ENCODE measurements around the gene ELK3. TPM values are rescaled to one million over a fixed set of nuclear protein-coding genes. Genes with fewer than 3 reads are reported as not detected.

ELK3 gene
- total and polyA plus RNA-seq, 10 donors: 14.5 to 92.7 (median 52.9) TPM

- Histone ChIP-seq H3K36me3 (peaks cover 0 to 61% (median 20%) of the 10 kb centered on the region in 6 donors), H3K9me3 (no peaks in the 10 kb centered on the region), H3K27ac (no peak overlapping the region), H3K4me3 (no peak overlapping the region), H3K4me1 (peaks cover 0 to 21% (median 0%) of the 10 kb centered on the region in 6 donors), H3K27me3 (replicated peaks in 1 of 7) (no peaks in the 10 kb centered on the region)
- 85 to 98% (median 92%) methylated on average over 2 of the region's 2 CpGs for WGBS, 5 donors
- intact Hi-C loops (cut with DNase I; ENCODE audit: low total_unique reads): no loop called here
- no peak for TF ChIP-seq POLR2AphosphoS5 (IDR thresholded peaks at IDR 0.05)
- TF ChIP-seq POLR2A (IDR thresholded peaks at IDR 0.05): no peak
- TF ChIP-seq, protein P1, sequence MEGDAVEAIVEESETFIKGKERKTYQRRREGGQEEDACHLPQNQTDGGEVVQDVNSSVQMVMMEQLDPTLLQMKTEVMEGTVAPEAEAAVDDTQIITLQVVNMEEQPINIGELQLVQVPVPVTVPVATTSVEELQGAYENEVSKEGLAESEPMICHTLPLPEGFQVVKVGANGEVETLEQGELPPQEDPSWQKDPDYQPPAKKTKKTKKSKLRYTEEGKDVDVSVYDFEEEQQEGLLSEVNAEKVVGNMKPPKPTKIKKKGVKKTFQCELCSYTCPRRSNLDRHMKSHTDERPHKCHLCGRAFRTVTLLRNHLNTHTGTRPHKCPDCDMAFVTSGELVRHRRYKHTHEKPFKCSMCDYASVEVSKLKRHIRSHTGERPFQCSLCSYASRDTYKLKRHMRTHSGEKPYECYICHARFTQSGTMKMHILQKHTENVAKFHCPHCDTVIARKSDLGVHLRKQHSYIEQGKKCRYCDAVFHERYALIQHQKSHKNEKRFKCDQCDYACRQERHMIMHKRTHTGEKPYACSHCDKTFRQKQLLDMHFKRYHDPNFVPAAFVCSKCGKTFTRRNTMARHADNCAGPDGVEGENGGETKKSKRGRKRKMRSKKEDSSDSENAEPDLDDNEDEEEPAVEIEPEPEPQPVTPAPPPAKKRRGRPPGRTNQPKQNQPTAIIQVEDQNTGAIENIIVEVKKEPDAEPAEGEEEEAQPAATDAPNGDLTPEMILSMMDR (IDR thresholded peaks at IDR 0.05 in 8 of 11, conservative IDR thresholded peaks at IDR 0.05 in 3 of 11): no peak
- no peak for DNase-seq
These were observed 108.6 kb downstream of the ELK3 start for GRCh38 chr12:96302687-96303310.

DNA sequence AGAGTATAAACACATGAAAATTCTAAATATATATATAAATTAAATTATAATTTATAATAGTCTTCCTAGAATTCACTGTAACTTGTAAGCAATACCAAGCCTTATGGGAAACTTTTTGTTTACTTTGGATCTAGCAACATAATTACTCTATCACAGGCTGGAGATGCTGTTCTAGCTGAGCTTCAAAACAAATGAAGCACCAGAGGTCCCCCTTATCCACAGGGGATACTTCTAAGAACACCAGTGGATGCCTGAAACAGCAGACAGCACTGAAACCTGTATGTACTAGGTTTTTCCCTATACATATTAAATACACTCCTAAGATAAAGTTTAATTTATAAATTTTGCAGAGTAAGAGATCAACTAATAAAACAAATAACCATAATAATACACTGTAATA, 109.5 kb downstream of the ELK3 start:
- H3K4me3 ChIP-seq: no peak overlapping the region
- H3K4me1 ChIP-seq: peaks cover 0 to 21% (median 0%) of the 10 kb centered on the region in 6 donors
- H3K27ac ChIP-seq: no peak overlapping the region
- intact Hi-C loops (cut with DNase I; ENCODE audit: low total_unique reads): no loop called here
- no peak for DNase-seq
- peaks cover 0 to 61% (median 14%) of the 10 kb centered on the region in 6 donors for H3K36me3 ChIP-seq
- TF ChIP-seq, protein P1 (IDR thresholded peaks at IDR 0.05 in 8 of 11, conservative IDR thresholded peaks at IDR 0.05 in 3 of 11): no peak
- TF ChIP-seq POLR2A (IDR thresholded peaks at IDR 0.05): no peak
- TF ChIP-seq POLR2AphosphoS5 (IDR thresholded peaks at IDR 0.05): no peak
- no peaks in the 10 kb centered on the region for H3K9me3 ChIP-seq
- H3K27me3 ChIP-seq (replicated peaks in 1 of 7): no peaks in the 10 kb centered on the region

- no peak for DNase-seq
- H3K36me3 ChIP-seq: peaks cover 0 to 61% (median 6%) of the 10 kb centered on the region in 6 donors
- H3K27ac ChIP-seq: no peak overlapping the region
- intact Hi-C loops (cut with DNase I; ENCODE audit: low total_unique reads): no loop called here
- TF ChIP-seq POLR2A (IDR thresholded peaks at IDR 0.05): no peak
- TF ChIP-seq POLR2AphosphoS5 (IDR thresholded peaks at IDR 0.05): no peak
- H3K9me3 ChIP-seq: no peaks in the 10 kb centered on the region
- H3K4me3 ChIP-seq: no peak overlapping the region
- 77 to 86% (median 83%) methylated on average over 3 of the region's 3 CpGs for WGBS, 5 donors
- H3K27me3 ChIP-seq (replicated peaks in 1 of 7): no peaks in the 10 kb centered on the region
- H3K4me1 ChIP-seq: peaks cover 0 to 21% (median 0%) of the 10 kb centered on the region in 6 donors
These were observed 111.5 kb downstream of the ELK3 start for GRCh38 chr12:96305665-96306064.

GRCh38 chr12:96308881-96309280, 114.7 kb downstream of the ELK3 start:
- H3K27ac ChIP-seq: no peak overlapping the region
- H3K4me3 ChIP-seq: no peak overlapping the region
- TF ChIP-seq POLR2A (IDR thresholded peaks at IDR 0.05) (no peak), POLR2AphosphoS5 (IDR thresholded peaks at IDR 0.05) (no peak)
- TF ChIP-seq, protein P1 (IDR thresholded peaks at IDR 0.05 in 8 of 11, conservative IDR thresholded peaks at IDR 0.05 in 3 of 11): no peak
- DNase-seq: no peak
- H3K9me3 ChIP-seq: no peaks in the 10 kb centered on the region
- peaks cover 0 to 22% (median under 1%) of the 10 kb centered on the region in 6 donors for H3K4me1 ChIP-seq
- intact Hi-C loops (cut with DNase I; ENCODE audit: low total_unique reads): no loop called here
- peaks cover 0 to 85% (median 14%) of the 10 kb centered on the region in 6 donors for H3K36me3 ChIP-seq
- no peaks in the 10 kb centered on the region for H3K27me3 ChIP-seq (replicated peaks in 1 of 7)
- WGBS, 5 donors: 69 to 93% (median 87%) methylated on average over 1 of the region's 1 CpG

Measured in spleen (tissue), 11 donors.